GM10266 (cell line): Measurements from ENCODE around the gene ZNF343.

Experiments
- DNase-seq: peaks from one replicate; pipeline ENCODE4 v3.0.0; 2012; ENCODE audit errors: extremely low spot score
- CTCF ChIP-seq: IDR thresholded peaks from 2 replicates; pipeline ENCODE4 v1.5.1; 2012; ENCODE audit warnings: mild to moderate bottlenecking, low read depth; ENCODE audit not compliant: control insufficient read depth, insufficient read depth; ENCODE audit errors: missing control alignments

ZNF343 gene

GRCh38 chr20:2508631-2509467 lies at the start of gene ZNF343:
Gene ZNF343, minus strand, starts transcription at chr20:2508915. Its CDS starts 15,020 bp downstream, at chr20:2493895.
- no peak for TF ChIP-seq CTCF
- peak; percentile 86 for DNase-seq

GRCh38 chr20:2557873-2558580 lies 49.3 kb upstream of the ZNF343 start:
- DNase-seq = no peak
- TF ChIP-seq CTCF = no peak

- no peak for DNase-seq
- no peak for TF ChIP-seq CTCF
These were observed 36.9 kb upstream of the ZNF343 start for GRCh38 chr20:2545594-2545993.

GRCh38 chr20:2544211-2544610 lies 35.5 kb upstream of the ZNF343 start:
- TF ChIP-seq CTCF = no peak
- DNase-seq = no peak

- no peak for TF ChIP-seq CTCF
- DNase-seq = no peak
These were observed 33.6 kb upstream of the ZNF343 start for GRCh38 chr20:2542361-2542760.

GRCh38 chr20:2541940-2542339 lies 33.2 kb upstream of the ZNF343 start:
- no peak for DNase-seq
- no peak for TF ChIP-seq CTCF
